Caco-2 (cell line): ENCODE measurements around the gene MAZ. TPM values are rescaled to one million over a fixed set of nuclear protein-coding genes. Genes with fewer than 3 reads are reported as not detected.

ENCODE experiments used
- BruUV-seq: library from RNA; stranded (reverse); fragments of 400-500 nt; replicated peaks from 2 replicates; lab custom pipeline; 2021; lab: Mats Ljungman, UMichigan
- CTCF ChIA-PET: fragments of 300-600 bp; sonication (Branson Sonifier 250); formaldehyde crosslinking; loops from one replicate; lab custom pipeline; 2022; ENCODE audit warnings: antibody characterized with exemption; lab: Charles Lee
- POLR2A ChIA-PET: fragments of 300-600 bp; sonication (Branson Sonifier 250); formaldehyde crosslinking; loops from one replicate; lab custom pipeline; 2022; ENCODE audit warnings: antibody characterized with exemption; lab: Charles Lee
- DNase-seq, 2 experiments: peaks; one replicate each; pipeline versions ENCODE4 v3.0.0 to v3.0.0-alpha.2; 2020 to 2022
- H3K27me3 ChIP-seq: replicated peaks from 2 replicates; pipeline ENCODE4 v1.6.0; 2011; ENCODE audit warnings: low read length; ENCODE audit not compliant: control insufficient read depth, insufficient read depth
- H3K36me3 ChIP-seq: 2 replicates; pipeline ENCODE4 v1.5.1; 2011; ENCODE audit warnings: low read length; ENCODE audit not compliant: control insufficient read depth, insufficient read depth
- H3K4me1 ChIP-seq: fragments of 250-450 bp; sonication (Bioruptor Pico); 2 replicates; pipeline ENCODE4 v1.5.1; 2020; ENCODE audit warnings: mild to moderate bottlenecking
- H3K4me3 ChIP-seq: 2 replicates; pipeline ENCODE4 v1.5.1; 2011; ENCODE audit warnings: low read depth, mild to moderate bottlenecking, control low read depth, low read length
- H3K9me3 ChIP-seq: fragments of 250-450 bp; sonication (Bioruptor Pico); 2 replicates; pipeline ENCODE4 v1.5.1; 2020; ENCODE audit warnings: mild to moderate bottlenecking, moderate library complexity
- H3K27ac Mint-ChIP-seq: one replicate; pipeline ENCODE4 v1.8.0; 2022; ENCODE audit warnings: mixed read lengths; ENCODE audit not compliant: unreplicated experiment
- H3K27me3 Mint-ChIP-seq: one replicate; pipeline ENCODE4 v1.8.0; 2022; ENCODE audit warnings: mixed read lengths; ENCODE audit not compliant: insufficient read depth, unreplicated experiment
- H3K36me3 Mint-ChIP-seq: one replicate; pipeline ENCODE4 v1.8.0; 2022; ENCODE audit warnings: mild to moderate bottlenecking, mixed read lengths; ENCODE audit not compliant: insufficient read depth, unreplicated experiment
- H3K4me1 Mint-ChIP-seq: one replicate; pipeline ENCODE4 v1.8.0; 2022; ENCODE audit warnings: low read depth, mixed read lengths; ENCODE audit not compliant: unreplicated experiment
- H3K4me3 Mint-ChIP-seq: one replicate; pipeline ENCODE4 v1.8.0; 2022; ENCODE audit warnings: mild to moderate bottlenecking, moderate library complexity, mixed read lengths; ENCODE audit not compliant: unreplicated experiment
- H3K9me3 Mint-ChIP-seq: one replicate; pipeline ENCODE4 v1.8.0; 2022; ENCODE audit warnings: mixed read lengths; ENCODE audit not compliant: unreplicated experiment
- intact Hi-C: fragments of 100-400 bp; cut with micrococcal nuclease; formaldehyde crosslinking; loops from one replicate; pipeline ENCODE4 v1.10.0; 2022; ENCODE audit not compliant: unreplicated experiment
- total RNA-seq: library from RNA; stranded (reverse); gene quantifications from 2 replicates; pipeline ENCODE4 v1.2.3, GENCODE V29; 2022
- TF ChIP-seq, protein P1 (sequence below), 2 experiments: fragments of 200-600 bp in 1 of 2; IDR thresholded peaks; 1 replicate in 1 of 2; 2 replicates in 1 of 2; pipeline versions ENCODE4 v1.5.1 to v1.8.0; 2011 to 2022; ENCODE audit warnings: antibody characterized with exemption in 1 of 2, control low read depth in 1 of 2, inconsistent platforms in 1 of 2, low read depth in 1 of 2, low read length in 1 of 2, mild to moderate bottlenecking in 1 of 2, moderate library complexity in 1 of 2; ENCODE audit not compliant: insufficient read depth in 1 of 2, severe bottlenecking in 1 of 2, unreplicated experiment in 1 of 2

The MAZ gene
- total RNA-seq, 1 experiment from 2014 or later = 317 TPM

DNA sequence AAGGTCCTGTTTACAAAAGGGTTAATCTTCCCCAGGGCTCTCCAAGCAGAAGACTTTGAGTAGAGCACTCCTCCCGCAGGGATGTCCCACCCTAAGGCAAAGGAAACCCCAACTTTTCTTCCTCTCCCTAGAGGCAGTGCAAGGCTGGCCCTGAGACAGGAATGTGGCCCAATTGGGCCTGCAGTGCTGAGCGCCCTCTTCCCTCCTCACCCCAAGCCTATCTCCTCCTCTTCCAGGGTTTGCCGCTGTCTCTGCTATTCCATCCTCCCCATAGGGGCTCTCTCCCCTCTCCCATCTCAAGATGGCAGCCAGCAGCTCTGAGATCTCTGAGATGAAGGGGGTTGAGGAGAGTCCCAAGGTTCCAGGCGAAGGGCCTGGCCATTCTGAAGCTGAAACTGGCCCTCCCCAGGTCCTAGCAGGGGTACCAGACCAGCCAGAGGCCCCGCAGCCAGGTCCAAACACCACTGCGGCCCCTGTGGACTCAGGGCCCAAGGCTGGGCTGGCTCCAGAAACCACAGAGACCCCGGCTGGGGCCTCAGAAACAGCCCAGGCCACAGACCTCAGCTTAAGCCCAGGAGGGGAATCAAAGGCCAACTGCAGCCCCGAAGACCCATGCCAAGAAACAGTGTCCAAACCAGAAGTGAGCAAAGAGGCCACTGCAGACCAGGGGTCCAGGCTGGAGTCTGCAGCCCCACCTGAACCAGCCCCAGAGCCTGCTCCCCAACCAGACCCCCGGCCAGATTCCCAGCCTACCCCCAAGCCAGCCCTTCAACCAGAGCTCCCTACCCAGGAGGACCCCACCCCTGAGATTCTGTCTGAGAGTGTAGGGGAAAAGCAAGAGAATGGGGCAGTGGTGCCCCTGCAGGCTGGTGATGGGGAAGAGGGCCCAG, 6.7 kb downstream of the MAZ start:
- Mint-ChIP-seq H3K9me3 (no peaks in the 10 kb centered on the region), H3K27ac (peak overlapping the region; percentile 93), H3K27me3 (no peaks in the 10 kb centered on the region), H3K4me1 (peaks cover 37% of the 10 kb centered on the region), H3K36me3 (peaks cover 64% of the 10 kb centered on the region), H3K4me3 (peak overlapping the region; percentile 94)
- intact Hi-C loops = loop anchor here (10.0 kb wide), 1 partner anchor 182 kb away; the partner anchor contains the start of genes HIRIP3 and INO80E
- peaks cover 27% of the 10 kb centered on the region for H3K4me1 ChIP-seq
- ChIA-PET POLR2A (no interaction called here), CTCF (no interaction called here)
- no peaks in the 10 kb centered on the region for H3K9me3 ChIP-seq
- no peak for DNase-seq
- no TSS peak for BruUV-seq
- TF ChIP-seq, protein P1, sequence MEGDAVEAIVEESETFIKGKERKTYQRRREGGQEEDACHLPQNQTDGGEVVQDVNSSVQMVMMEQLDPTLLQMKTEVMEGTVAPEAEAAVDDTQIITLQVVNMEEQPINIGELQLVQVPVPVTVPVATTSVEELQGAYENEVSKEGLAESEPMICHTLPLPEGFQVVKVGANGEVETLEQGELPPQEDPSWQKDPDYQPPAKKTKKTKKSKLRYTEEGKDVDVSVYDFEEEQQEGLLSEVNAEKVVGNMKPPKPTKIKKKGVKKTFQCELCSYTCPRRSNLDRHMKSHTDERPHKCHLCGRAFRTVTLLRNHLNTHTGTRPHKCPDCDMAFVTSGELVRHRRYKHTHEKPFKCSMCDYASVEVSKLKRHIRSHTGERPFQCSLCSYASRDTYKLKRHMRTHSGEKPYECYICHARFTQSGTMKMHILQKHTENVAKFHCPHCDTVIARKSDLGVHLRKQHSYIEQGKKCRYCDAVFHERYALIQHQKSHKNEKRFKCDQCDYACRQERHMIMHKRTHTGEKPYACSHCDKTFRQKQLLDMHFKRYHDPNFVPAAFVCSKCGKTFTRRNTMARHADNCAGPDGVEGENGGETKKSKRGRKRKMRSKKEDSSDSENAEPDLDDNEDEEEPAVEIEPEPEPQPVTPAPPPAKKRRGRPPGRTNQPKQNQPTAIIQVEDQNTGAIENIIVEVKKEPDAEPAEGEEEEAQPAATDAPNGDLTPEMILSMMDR (IDR thresholded peaks at IDR 0.05; ENCODE audit: insufficient read depth in 1 of 2, low read depth in 1 of 2, low read length in 1 of 2, severe bottlenecking in 1 of 2, unreplicated experiment in 1 of 2) = no peak
- H3K36me3 ChIP-seq = peaks cover 6% of the 10 kb centered on the region; the same call in 1 of the 2 replicates
- peak overlapping the region; percentile 73 for H3K4me3 ChIP-seq
- H3K27me3 ChIP-seq = no peaks in the 10 kb centered on the region

DNA sequence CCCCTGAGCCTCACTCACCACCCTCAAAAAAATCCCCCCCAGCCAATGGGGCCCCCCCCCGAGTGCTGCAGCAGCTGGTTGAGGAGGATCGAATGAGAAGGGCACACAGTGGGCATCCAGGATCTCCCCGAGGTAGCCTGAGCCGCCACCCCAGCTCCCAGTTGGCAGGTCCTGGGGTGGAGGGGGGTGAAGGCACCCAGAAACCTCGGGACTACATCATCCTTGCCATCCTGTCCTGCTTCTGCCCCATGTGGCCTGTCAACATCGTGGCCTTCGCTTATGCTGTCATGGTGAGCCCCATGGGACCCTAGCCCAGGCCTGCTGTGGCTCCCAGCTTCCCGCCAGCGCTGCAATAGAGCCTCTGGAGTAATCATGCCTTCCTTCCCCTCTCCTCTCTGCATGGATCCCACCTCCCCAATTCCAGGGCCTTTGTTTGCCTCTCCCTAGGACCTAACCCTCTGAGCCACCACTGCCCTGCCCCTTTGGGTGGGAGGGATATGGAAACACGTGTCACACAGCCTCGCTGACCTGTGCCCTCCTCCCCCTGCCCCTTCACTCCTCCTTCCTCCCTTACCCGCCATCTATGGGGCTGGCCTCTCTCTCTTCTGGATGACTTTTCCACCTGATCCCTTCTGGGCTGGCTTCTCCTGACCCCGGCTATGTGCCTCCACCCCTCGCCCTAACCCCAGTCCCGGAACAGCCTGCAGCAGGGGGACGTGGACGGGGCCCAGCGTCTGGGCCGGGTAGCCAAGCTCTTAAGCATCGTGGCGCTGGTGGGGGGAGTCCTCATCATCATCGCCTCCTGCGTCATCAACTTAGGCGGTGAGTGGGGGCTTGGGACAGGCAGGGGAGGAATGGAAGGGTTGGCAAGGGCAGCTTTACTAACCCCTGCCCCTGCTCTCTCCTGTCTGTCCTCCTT, 7.6 kb downstream of the MAZ start:
- H3K4me1 Mint-ChIP-seq = peaks cover 37% of the 10 kb centered on the region
- ChIA-PET CTCF (no interaction called here), POLR2A (no interaction called here)

More for the DNA sequence above, 7.6 kb downstream of the MAZ start:
- no peak for DNase-seq
- Histone ChIP-seq H3K36me3 (peaks cover 4% of the 10 kb centered on the region), H3K4me3 (no peak overlapping the region), H3K4me1 (peaks cover 21% of the 10 kb centered on the region), H3K9me3 (no peaks in the 10 kb centered on the region), H3K27me3 (no peaks in the 10 kb centered on the region)
- no TSS peak for BruUV-seq
- no peaks in the 10 kb centered on the region for H3K9me3 Mint-ChIP-seq
- no peak overlapping the region for H3K27ac Mint-ChIP-seq
- H3K36me3 Mint-ChIP-seq = peaks cover 64% of the 10 kb centered on the region
- intact Hi-C loops = loop anchor here (10.0 kb wide), 1 partner anchor 181 kb away; the partner anchor contains the start of genes HIRIP3 and INO80E
- TF ChIP-seq, protein P1 (IDR thresholded peaks at IDR 0.05; ENCODE audit: insufficient read depth in 1 of 2, low read depth in 1 of 2, low read length in 1 of 2, severe bottlenecking in 1 of 2, unreplicated experiment in 1 of 2) = no peak
- H3K27me3 Mint-ChIP-seq = no peaks in the 10 kb centered on the region
- peak overlapping the region; percentile 46 for H3K4me3 Mint-ChIP-seq
